ENCODE data around the gene SIRPG. TPM values are rescaled to one million over a fixed set of nuclear protein-coding genes. Genes with fewer than 3 reads are reported as not detected.

The SIRPG gene
- total RNA-seq, 2 donors from 2014 or later: not detected

GRCh38 chr20:1687053-1687452 is 29.5 kb upstream of the SIRPG start:
- Histone ChIP-seq H3K36me3 (ENCODE audit: control insufficient read depth, insufficient read depth, low read length) (no peaks in the 10 kb centered on the region), H3K9me3 (ENCODE audit: control insufficient read depth, low read length) (peaks cover 10% of the 10 kb centered on the region), H3K4me3 (ENCODE audit: low read length) (no peak overlapping the region), H3K4me1 (ENCODE audit: control insufficient read depth, insufficient read depth, low read length) (no peaks in the 10 kb centered on the region), H3K27ac (ENCODE audit: low read depth, low read length) (no peak overlapping the region), H3K27me3 (ENCODE audit: control insufficient read depth, insufficient read depth, low read length, poor library complexity, severe bottlenecking) (no peaks in the 10 kb centered on the region), H3K9ac (ENCODE audit: extremely low read depth, low read length, poor library complexity, severe bottlenecking) (no peak overlapping the region)
- Mint-ChIP-seq H3K27ac (no peak overlapping the region), H3K27me3 (ENCODE audit: insufficient read depth) (peaks cover 22% of the 10 kb centered on the region), H3K4me1 (peaks cover 3% of the 10 kb centered on the region), H3K36me3 (ENCODE audit: low read depth) (no peaks in the 10 kb centered on the region), H3K4me3 (no peak overlapping the region), H3K9me3 (peaks cover 14% of the 10 kb centered on the region)
- DNase-seq: no peak
- TF ChIP-seq CTCF (conservative IDR thresholded peaks at IDR 0.05): no peak

GRCh38 chr20:1686151-1686748 is 28.7 kb upstream of the SIRPG start:
- Histone ChIP-seq H3K27me3 (ENCODE audit: control insufficient read depth, insufficient read depth, low read length, poor library complexity, severe bottlenecking) (no peaks in the 10 kb centered on the region), H3K4me1 (ENCODE audit: control insufficient read depth, insufficient read depth, low read length) (no peaks in the 10 kb centered on the region), H3K27ac (ENCODE audit: low read depth, low read length) (no peak overlapping the region), H3K4me3 (ENCODE audit: low read length) (no peak overlapping the region), H3K9ac (ENCODE audit: extremely low read depth, low read length, poor library complexity, severe bottlenecking) (no peak overlapping the region), H3K9me3 (ENCODE audit: control insufficient read depth, low read length) (peaks cover 13% of the 10 kb centered on the region), H3K36me3 (ENCODE audit: control insufficient read depth, insufficient read depth, low read length) (no peaks in the 10 kb centered on the region)
- no peaks in the 10 kb centered on the region for H3K36me3 Mint-ChIP-seq (ENCODE audit: low read depth)
- no peak overlapping the region for H3K4me3 Mint-ChIP-seq
- peaks cover 3% of the 10 kb centered on the region for H3K4me1 Mint-ChIP-seq
- no peak overlapping the region for H3K27ac Mint-ChIP-seq
- H3K9me3 Mint-ChIP-seq: peaks cover 11% of the 10 kb centered on the region
- peaks cover 19% of the 10 kb centered on the region for H3K27me3 Mint-ChIP-seq (ENCODE audit: insufficient read depth)
- no peak for DNase-seq
- no peak for TF ChIP-seq CTCF (conservative IDR thresholded peaks at IDR 0.05)
- 89 to 90% methylated on average over 2 of the region's 3 CpGs for whole genome bisulfite sequencing, 2 experiments (ENCODE audit: insufficient coverage in 1 of 2, insufficient read length in 1 of 2)

GRCh38 chr20:1685304-1686052 is 27.9 kb upstream of the SIRPG start:
- Histone ChIP-seq H3K9me3 (ENCODE audit: control insufficient read depth, low read length) (peaks cover 13% of the 10 kb centered on the region), H3K4me3 (ENCODE audit: low read length) (no peak overlapping the region), H3K27ac (ENCODE audit: low read depth, low read length) (no peak overlapping the region), H3K4me1 (ENCODE audit: control insufficient read depth, insufficient read depth, low read length) (no peaks in the 10 kb centered on the region), H3K9ac (ENCODE audit: extremely low read depth, low read length, poor library complexity, severe bottlenecking) (no peak overlapping the region), H3K36me3 (ENCODE audit: control insufficient read depth, insufficient read depth, low read length) (no peaks in the 10 kb centered on the region), H3K27me3 (ENCODE audit: control insufficient read depth, insufficient read depth, low read length, poor library complexity, severe bottlenecking) (no peaks in the 10 kb centered on the region)
- 93 to 100% methylated on average over 3 to 5 of the region's 5 CpGs for WGBS, 2 experiments (ENCODE audit: insufficient coverage in 1 of 2, insufficient read length in 1 of 2)
- Mint-ChIP-seq H3K27ac (no peak overlapping the region), H3K4me1 (peaks cover 3% of the 10 kb centered on the region), H3K36me3 (ENCODE audit: low read depth) (no peaks in the 10 kb centered on the region), H3K9me3 (peaks cover 10% of the 10 kb centered on the region), H3K27me3 (ENCODE audit: insufficient read depth) (peaks cover 19% of the 10 kb centered on the region), H3K4me3 (no peak overlapping the region)
- DNase-seq: no peak
- no peak for TF ChIP-seq CTCF (conservative IDR thresholded peaks at IDR 0.05)

Data from endodermal cell (in vitro differentiated cells).